Tibial nerve (tissue), 4 donors: ENCODE measurements around the gene PPM1G. TPM values are rescaled to one million over a fixed set of nuclear protein-coding genes. Genes with fewer than 3 reads are reported as not detected.

Source experiments
- total RNA-seq, 4 donors: library from RNA; depleted of rRNA; stranded (reverse); fragments of >200 nt; gene quantifications; one replicate each; pipeline ENCODE4 v1.1.0, GENCODE V29; 2016

PPM1G gene
- total RNA-seq, 4 donors from 2014 or later = 33.7 to 53.6 (median 47.9) TPM

Other genes starting within 250 kb of the PPM1G start
- 100 to 1,000 TPM; 107 to 210 (median 124) TPM for gene ATRAID, start 197.6 kb downstream of the PPM1G start, total RNA-seq
- 10 to 100 TPM; 19.0 to 50.0 (median 41.5) TPM for gene SLC5A6, start 197.3 kb downstream of the PPM1G start, total RNA-seq
- 10 to 100 TPM; 18.6 to 69.6 (median 32.9) TPM for gene CAD, start 192.2 kb downstream of the PPM1G start, total RNA-seq
- gene SLC30A3, start 146.5 kb downstream of the PPM1G start, total RNA-seq = under 1 TPM in 1 of 4 donors, not detected in 3; 0.44 TPM
- gene DNAJC5G, start 134.2 kb downstream of the PPM1G start, total RNA-seq = 1 to 10 TPM in 1 of 4 donors, not detected in 3; 2.5 TPM
- gene TRIM54, start 127.2 kb downstream of the PPM1G start, total RNA-seq = 1 to 10 TPM in 2 of 4 donors, under 1 TPM in 2; 0.21 to 2.7 (median 1.3) TPM
- 10 to 100 TPM; 14.9 to 24.0 (median 16.8) TPM for gene UCN, start 101.1 kb downstream of the PPM1G start, total RNA-seq
- gene MPV17, start 86.5 kb downstream of the PPM1G start, total RNA-seq = 100 to 1,000 TPM in 1 of 4 donors, 10 to 100 TPM in 3; 68.4 to 105 (median 87.3) TPM
- 10 to 100 TPM; 38.9 to 54.0 (median 46.0) TPM for gene GTF3C2, start 52.8 kb downstream of the PPM1G start, total RNA-seq
- 10 to 100 TPM; 43.3 to 69.0 (median 59.8) TPM for gene EIF2B4, start 39.3 kb downstream of the PPM1G start, total RNA-seq
- 10 to 100 TPM; 71.6 to 97.7 (median 90.8) TPM for gene SNX17, start 39.0 kb downstream of the PPM1G start, total RNA-seq
- 10 to 100 TPM; 12.9 to 16.8 (median 14.4) TPM for gene ZNF513, start 28.9 kb downstream of the PPM1G start, total RNA-seq
- gene NRBP1, start 19.0 kb upstream of the PPM1G start, total RNA-seq = 10 to 100 TPM; 43.7 to 62.5 (median 56.7) TPM
- gene KRTCAP3, start 32.8 kb upstream of the PPM1G start, total RNA-seq = 10 to 100 TPM in 1 of 4 donors, 1 to 10 TPM in 1, not detected in 2; 3.6 to 18.1 TPM
- 10 to 100 TPM; 27.8 to 61.4 (median 40.9) TPM for gene IFT172, start 80.2 kb upstream of the PPM1G start, total RNA-seq
- 10 to 100 TPM in 2 of 4 donors, 1 to 10 TPM in 2; 7.0 to 30.3 (median 9.3) TPM for gene FNDC4, start 85.6 kb upstream of the PPM1G start, total RNA-seq
- not detected for gene GCKR, start 87.2 kb upstream of the PPM1G start, total RNA-seq
- gene ZNF512, start 173.5 kb upstream of the PPM1G start, total RNA-seq = 10 to 100 TPM; 29.9 to 52.0 (median 42.4) TPM
- 1 to 10 TPM; 3.8 to 7.2 (median 4.7) TPM for gene CCDC121, start 219.4 kb upstream of the PPM1G start, total RNA-seq
- gene GPN1, start 219.5 kb upstream of the PPM1G start, total RNA-seq = 10 to 100 TPM; 16.3 to 22.2 (median 19.8) TPM